ENCODE data around the gene TMPRSS6.

Gene TMPRSS6

GRCh38 chr22:37086184-37086583 is 23.3 kb downstream of the TMPRSS6 start:
- DNase-seq (ENCODE audit: low read depth, low spot score), result no peak
- H3K4me3 ChIP-seq (ENCODE audit: low read depth, low read length), result no peak overlapping the region
- in situ Hi-C loops (cut with HindIII; ENCODE audit: low sequenced_read_pairs), result no loop called here
- no peak for TF ChIP-seq CTCF (IDR thresholded peaks at IDR 0.05; ENCODE audit: low read depth, low read length)

GRCh38 chr22:37084385-37084784 is 25.1 kb downstream of the TMPRSS6 start:
- H3K4me3 ChIP-seq (ENCODE audit: low read depth, low read length), result no peak overlapping the region
- in situ Hi-C loops (cut with HindIII; ENCODE audit: low sequenced_read_pairs), result no loop called here
- TF ChIP-seq CTCF (IDR thresholded peaks at IDR 0.05; ENCODE audit: low read depth, low read length), result no peak
- DNase-seq (ENCODE audit: low read depth, low spot score), result no peak

GRCh38 chr22:37083914-37084313 is 25.6 kb downstream of the TMPRSS6 start:
- in situ Hi-C loops (cut with HindIII; ENCODE audit: low sequenced_read_pairs), result no loop called here
- no peak for TF ChIP-seq CTCF (IDR thresholded peaks at IDR 0.05; ENCODE audit: low read depth, low read length)
- no peak for DNase-seq (ENCODE audit: low read depth, low spot score)
- no peak overlapping the region for H3K4me3 ChIP-seq (ENCODE audit: low read depth, low read length)

GRCh38 chr22:37082251-37082873 is 27.2 kb downstream of the TMPRSS6 start:
- in situ Hi-C loops (cut with HindIII; ENCODE audit: low sequenced_read_pairs), result no loop called here
- no peak for DNase-seq (ENCODE audit: low read depth, low spot score)
- no peak overlapping the region for H3K4me3 ChIP-seq (ENCODE audit: low read depth, low read length)
- TF ChIP-seq CTCF (IDR thresholded peaks at IDR 0.05; ENCODE audit: low read depth, low read length), result no peak

GRCh38 chr22:37080838-37081237 is 28.7 kb downstream of the TMPRSS6 start:
- in situ Hi-C loops (cut with HindIII; ENCODE audit: low sequenced_read_pairs), result no loop called here
- H3K4me3 ChIP-seq (ENCODE audit: low read depth, low read length), result no peak overlapping the region
- no peak for TF ChIP-seq CTCF (IDR thresholded peaks at IDR 0.05; ENCODE audit: low read depth, low read length)
- no peak for DNase-seq (ENCODE audit: low read depth, low spot score)

- no peak overlapping the region for H3K4me3 ChIP-seq (ENCODE audit: low read depth, low read length)
- no peak for TF ChIP-seq CTCF (IDR thresholded peaks at IDR 0.05; ENCODE audit: low read depth, low read length)
- in situ Hi-C loops (cut with HindIII; ENCODE audit: low sequenced_read_pairs), result no loop called here
- no peak for DNase-seq (ENCODE audit: low read depth, low spot score)
Measured at GRCh38 chr22:37080438-37080837, 29.1 kb downstream of the TMPRSS6 start.
